Loucy (cell line): ENCODE results near the gene CDX1.

ENCODE experiments used
- H2AFZ ChIP-seq: fragments of 200-600 bp; sonication (generic); 2 replicates; pipeline ENCODE4 v1.6.0; 2016; ENCODE audit warnings: antibody characterized with exemption, mild to moderate bottlenecking, low read length, moderate library complexity
- H3F3A ChIP-seq: fragments of 200-600 bp; 2 replicates; pipeline ENCODE4 v1.6.0; 2016; ENCODE audit warnings: antibody characterized with exemption, low read depth, mild to moderate bottlenecking
- H3K27me3 ChIP-seq: fragments of 200-600 bp; sonication (generic); 2 replicates; pipeline ENCODE4 v1.6.1; 2014; ENCODE audit warnings: low read length, mild to moderate bottlenecking; ENCODE audit not compliant: insufficient read depth, poor library complexity, severe bottlenecking
- H3K36me3 ChIP-seq: fragments of 200-600 bp; sonication (generic); 2 replicates; pipeline ENCODE4 v1.6.1; 2016; ENCODE audit warnings: low read length; ENCODE audit not compliant: insufficient read depth
- H3K4me1 ChIP-seq: fragments of 200-600 bp; sonication (generic); 2 replicates; pipeline ENCODE4 v1.5.1; 2014; ENCODE audit warnings: low read length, mild to moderate bottlenecking; ENCODE audit not compliant: insufficient read depth, poor library complexity, severe bottlenecking
- H3K4me2 ChIP-seq: fragments of 200-600 bp; sonication (generic); 2 replicates; pipeline ENCODE4 v1.6.0; 2014; ENCODE audit warnings: antibody characterized with exemption, low read length, low read depth, mild to moderate bottlenecking; ENCODE audit not compliant: poor library complexity, severe bottlenecking
- H3K4me3 ChIP-seq: fragments of 200-600 bp; sonication (generic); 2 replicates; pipeline ENCODE4 v1.5.1; 2014; ENCODE audit warnings: low read length, mild to moderate bottlenecking, mixed read lengths; ENCODE audit not compliant: poor library complexity, severe bottlenecking
- H3K79me2 ChIP-seq: fragments of 200-600 bp; sonication (generic); 2 replicates; pipeline ENCODE4 v1.6.1; 2014; ENCODE audit warnings: low read length; ENCODE audit not compliant: insufficient read depth
- H3K9ac ChIP-seq: fragments of 200-600 bp; sonication (generic); 2 replicates; pipeline ENCODE4 v1.6.0; 2014; ENCODE audit warnings: mild to moderate bottlenecking, low read depth, low read length, moderate library complexity; ENCODE audit not compliant: poor library complexity, severe bottlenecking
- H3K9me2 ChIP-seq: fragments of 200-600 bp; sonication (generic); replicated peaks from 2 replicates; pipeline ENCODE4 v1.6.1; 2016; ENCODE audit warnings: low read depth, low read length, mixed read lengths
- H3K9me3 ChIP-seq: fragments of 200-600 bp; sonication (generic); 2 replicates; pipeline ENCODE4 v1.6.1; 2014; ENCODE audit warnings: mild to moderate bottlenecking, antibody characterized with exemption, low read length, low read depth; ENCODE audit not compliant: insufficient read depth
- H4K20me1 ChIP-seq: fragments of 200-600 bp; sonication (generic); 2 replicates; pipeline ENCODE4 v1.6.0; 2014; ENCODE audit warnings: antibody characterized with exemption, low read length, mild to moderate bottlenecking; ENCODE audit not compliant: insufficient read depth, poor library complexity, severe bottlenecking
- EZH2phosphoT487 ChIP-seq: fragments of 200-600 bp; IDR thresholded peaks from 2 replicates; pipeline ENCODE4 v1.6.1; 2018; ENCODE audit warnings: antibody characterized with exemption, mild to moderate bottlenecking, moderate library complexity, borderline replicate concordance
- TF ChIP-seq, protein P1 (sequence below): fragments of 200-600 bp; sonication (generic); conservative IDR thresholded peaks from 2 replicates; pipeline ENCODE4 v1.5.1; 2014; ENCODE audit warnings: mild to moderate bottlenecking, antibody characterized with exemption, low read length

CDX1 gene

DNA sequence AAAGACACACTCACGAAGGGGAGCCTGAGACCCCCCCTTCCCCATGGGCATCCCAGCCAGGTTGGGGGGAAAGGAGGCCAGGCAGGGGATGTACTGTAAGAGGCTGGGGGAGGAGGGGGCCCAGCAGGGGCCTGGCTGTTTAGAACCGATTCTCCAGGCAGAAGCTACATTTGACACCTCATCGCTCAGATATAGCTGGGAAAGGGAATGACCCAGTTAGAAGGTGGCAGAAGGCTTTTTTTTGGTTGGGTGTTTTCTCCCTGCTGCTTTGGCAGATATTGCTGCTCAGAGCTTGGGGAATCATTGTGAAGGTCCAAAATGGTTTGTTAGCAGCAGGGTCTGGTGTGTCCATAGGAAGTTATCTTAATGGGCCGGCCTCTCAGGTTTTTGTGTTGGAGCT is 6.0 kb downstream of the CDX1 start:
- TF ChIP-seq, protein P1, sequence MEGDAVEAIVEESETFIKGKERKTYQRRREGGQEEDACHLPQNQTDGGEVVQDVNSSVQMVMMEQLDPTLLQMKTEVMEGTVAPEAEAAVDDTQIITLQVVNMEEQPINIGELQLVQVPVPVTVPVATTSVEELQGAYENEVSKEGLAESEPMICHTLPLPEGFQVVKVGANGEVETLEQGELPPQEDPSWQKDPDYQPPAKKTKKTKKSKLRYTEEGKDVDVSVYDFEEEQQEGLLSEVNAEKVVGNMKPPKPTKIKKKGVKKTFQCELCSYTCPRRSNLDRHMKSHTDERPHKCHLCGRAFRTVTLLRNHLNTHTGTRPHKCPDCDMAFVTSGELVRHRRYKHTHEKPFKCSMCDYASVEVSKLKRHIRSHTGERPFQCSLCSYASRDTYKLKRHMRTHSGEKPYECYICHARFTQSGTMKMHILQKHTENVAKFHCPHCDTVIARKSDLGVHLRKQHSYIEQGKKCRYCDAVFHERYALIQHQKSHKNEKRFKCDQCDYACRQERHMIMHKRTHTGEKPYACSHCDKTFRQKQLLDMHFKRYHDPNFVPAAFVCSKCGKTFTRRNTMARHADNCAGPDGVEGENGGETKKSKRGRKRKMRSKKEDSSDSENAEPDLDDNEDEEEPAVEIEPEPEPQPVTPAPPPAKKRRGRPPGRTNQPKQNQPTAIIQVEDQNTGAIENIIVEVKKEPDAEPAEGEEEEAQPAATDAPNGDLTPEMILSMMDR = no peak
- TF ChIP-seq EZH2phosphoT487 = no peak
- H3K4me3 ChIP-seq = no peak overlapping the region
- no peaks in the 10 kb centered on the region for H3F3A ChIP-seq
- H3K9me3 ChIP-seq = no peaks in the 10 kb centered on the region
- no peaks in the 10 kb centered on the region for H3K27me3 ChIP-seq
- no peaks in the 10 kb centered on the region for H4K20me1 ChIP-seq
- H3K9ac ChIP-seq = no peak overlapping the region
- no peak overlapping the region for H3K4me2 ChIP-seq
- no peaks in the 10 kb centered on the region for H3K36me3 ChIP-seq
- no peaks in the 10 kb centered on the region for H3K9me2 ChIP-seq
- H3K4me1 ChIP-seq = no peaks in the 10 kb centered on the region
- no peak overlapping the region for H2AFZ ChIP-seq
- no peaks in the 10 kb centered on the region for H3K79me2 ChIP-seq

DNA sequence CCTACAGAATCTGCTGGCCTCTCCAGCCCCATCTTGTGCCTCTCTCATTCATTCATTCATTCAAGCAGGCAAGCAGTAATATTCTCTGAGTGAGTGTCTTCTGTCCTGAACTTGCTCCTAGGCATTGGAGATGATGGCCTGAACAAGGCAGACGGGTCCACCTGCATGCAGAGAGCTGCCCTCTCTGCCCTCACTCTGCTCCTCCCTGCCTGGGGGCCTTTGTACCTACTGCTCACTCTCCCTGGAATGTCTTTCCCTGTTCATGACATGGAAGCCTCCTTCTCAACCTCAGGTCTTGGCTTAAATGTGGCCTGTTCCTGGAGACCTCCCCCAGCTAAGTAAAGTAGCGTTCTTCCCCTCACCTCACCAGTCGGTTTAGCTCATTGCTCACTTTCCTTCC is 6.6 kb downstream of the CDX1 start:
- H3K4me3 ChIP-seq = no peak overlapping the region
- H3K9me2 ChIP-seq = no peaks in the 10 kb centered on the region
- no peak overlapping the region for H3K9ac ChIP-seq
- no peaks in the 10 kb centered on the region for H3K9me3 ChIP-seq
- no peaks in the 10 kb centered on the region for H3K79me2 ChIP-seq
- H4K20me1 ChIP-seq = no peaks in the 10 kb centered on the region
- H3K4me2 ChIP-seq = no peak overlapping the region
- no peaks in the 10 kb centered on the region for H3K36me3 ChIP-seq
- H3K4me1 ChIP-seq = no peaks in the 10 kb centered on the region
- no peaks in the 10 kb centered on the region for H3F3A ChIP-seq
- no peak overlapping the region for H2AFZ ChIP-seq
- TF ChIP-seq EZH2phosphoT487 = no peak
- TF ChIP-seq, protein P1 = no peak
- no peaks in the 10 kb centered on the region for H3K27me3 ChIP-seq

DNA sequence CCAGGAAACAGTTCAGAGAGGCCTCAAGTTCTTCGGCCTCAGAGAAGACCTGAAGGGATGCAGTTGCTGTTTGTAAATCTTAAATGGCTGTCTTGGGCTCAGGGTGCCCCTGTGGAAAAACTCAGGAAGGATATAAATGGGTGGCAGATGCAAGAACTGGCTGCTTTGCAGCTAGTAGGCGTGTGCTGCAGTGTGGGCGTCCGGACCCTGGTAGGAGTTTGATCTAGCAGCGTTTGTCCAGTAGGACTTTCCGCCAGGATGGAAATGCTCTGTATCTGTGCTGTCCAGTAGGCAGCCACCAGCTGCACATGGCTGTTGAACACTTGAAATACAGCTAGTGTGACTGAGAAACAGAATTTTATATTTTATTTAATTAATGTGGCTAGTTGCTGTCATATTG is 7.7 kb downstream of the CDX1 start:
- TF ChIP-seq EZH2phosphoT487 = no peak
- TF ChIP-seq, protein P1 = no peak
- Histone ChIP-seq H2AFZ (no peak overlapping the region), H3K4me1 (no peaks in the 10 kb centered on the region), H3K79me2 (no peaks in the 10 kb centered on the region), H3K9me3 (no peaks in the 10 kb centered on the region), H3K27me3 (no peaks in the 10 kb centered on the region), H3F3A (no peaks in the 10 kb centered on the region), H3K4me3 (no peak overlapping the region), H3K9ac (no peak overlapping the region), H3K36me3 (no peaks in the 10 kb centered on the region), H3K9me2 (no peaks in the 10 kb centered on the region), H3K4me2 (no peak overlapping the region), H4K20me1 (no peaks in the 10 kb centered on the region)
